ENCODE results near the gene SEPTIN12.

DNA sequence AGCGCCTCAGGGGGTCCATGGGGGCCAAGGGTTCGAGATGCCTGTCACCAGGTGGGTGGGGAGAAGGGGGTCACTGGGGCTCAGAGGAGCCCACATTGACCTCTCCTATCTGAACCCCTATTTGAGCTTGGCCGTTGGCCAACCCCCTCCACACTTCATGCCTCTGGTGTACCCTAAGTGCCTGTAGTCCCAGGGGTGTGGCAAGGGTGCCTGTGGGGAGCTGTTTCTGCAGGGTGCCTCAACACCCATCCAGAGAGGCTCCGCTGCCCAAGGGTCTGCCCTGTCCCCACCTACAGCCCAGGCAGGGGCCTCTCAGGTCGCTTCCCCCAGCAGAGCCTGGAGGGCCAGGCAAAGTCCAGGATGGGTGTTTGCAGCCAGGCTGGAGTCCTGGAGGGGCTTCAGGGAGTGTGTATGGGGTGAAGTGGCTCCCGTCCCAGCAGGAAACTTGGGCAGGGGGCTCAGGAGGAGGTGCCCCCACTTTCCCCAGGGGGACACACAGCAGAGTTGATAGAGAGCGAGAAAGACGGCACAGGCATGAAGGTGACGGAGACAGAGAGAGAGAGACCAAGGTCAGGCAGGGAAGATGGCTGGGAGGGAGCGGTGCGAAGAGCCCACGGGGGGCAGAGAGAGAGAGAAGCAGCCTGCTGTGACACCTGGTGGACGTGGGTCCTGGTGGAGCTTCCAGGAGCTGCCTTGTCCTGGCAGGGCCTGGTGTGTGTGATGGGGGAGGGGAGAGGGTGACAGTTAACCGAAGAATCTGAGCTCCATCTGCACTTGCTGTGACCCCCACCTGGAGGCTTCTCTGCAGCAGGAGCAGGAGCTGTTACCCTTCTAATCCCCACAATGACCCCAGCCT, at the start of gene SEPTIN12:
- TF ChIP-seq, protein P1, sequence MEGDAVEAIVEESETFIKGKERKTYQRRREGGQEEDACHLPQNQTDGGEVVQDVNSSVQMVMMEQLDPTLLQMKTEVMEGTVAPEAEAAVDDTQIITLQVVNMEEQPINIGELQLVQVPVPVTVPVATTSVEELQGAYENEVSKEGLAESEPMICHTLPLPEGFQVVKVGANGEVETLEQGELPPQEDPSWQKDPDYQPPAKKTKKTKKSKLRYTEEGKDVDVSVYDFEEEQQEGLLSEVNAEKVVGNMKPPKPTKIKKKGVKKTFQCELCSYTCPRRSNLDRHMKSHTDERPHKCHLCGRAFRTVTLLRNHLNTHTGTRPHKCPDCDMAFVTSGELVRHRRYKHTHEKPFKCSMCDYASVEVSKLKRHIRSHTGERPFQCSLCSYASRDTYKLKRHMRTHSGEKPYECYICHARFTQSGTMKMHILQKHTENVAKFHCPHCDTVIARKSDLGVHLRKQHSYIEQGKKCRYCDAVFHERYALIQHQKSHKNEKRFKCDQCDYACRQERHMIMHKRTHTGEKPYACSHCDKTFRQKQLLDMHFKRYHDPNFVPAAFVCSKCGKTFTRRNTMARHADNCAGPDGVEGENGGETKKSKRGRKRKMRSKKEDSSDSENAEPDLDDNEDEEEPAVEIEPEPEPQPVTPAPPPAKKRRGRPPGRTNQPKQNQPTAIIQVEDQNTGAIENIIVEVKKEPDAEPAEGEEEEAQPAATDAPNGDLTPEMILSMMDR (IDR thresholded peaks at IDR 0.05) = no peak
- no peak for TF ChIP-seq POLR2A (IDR thresholded peaks at IDR 0.05)
